ENCODE measurements around the gene CANX.

Gene CANX

DNA sequence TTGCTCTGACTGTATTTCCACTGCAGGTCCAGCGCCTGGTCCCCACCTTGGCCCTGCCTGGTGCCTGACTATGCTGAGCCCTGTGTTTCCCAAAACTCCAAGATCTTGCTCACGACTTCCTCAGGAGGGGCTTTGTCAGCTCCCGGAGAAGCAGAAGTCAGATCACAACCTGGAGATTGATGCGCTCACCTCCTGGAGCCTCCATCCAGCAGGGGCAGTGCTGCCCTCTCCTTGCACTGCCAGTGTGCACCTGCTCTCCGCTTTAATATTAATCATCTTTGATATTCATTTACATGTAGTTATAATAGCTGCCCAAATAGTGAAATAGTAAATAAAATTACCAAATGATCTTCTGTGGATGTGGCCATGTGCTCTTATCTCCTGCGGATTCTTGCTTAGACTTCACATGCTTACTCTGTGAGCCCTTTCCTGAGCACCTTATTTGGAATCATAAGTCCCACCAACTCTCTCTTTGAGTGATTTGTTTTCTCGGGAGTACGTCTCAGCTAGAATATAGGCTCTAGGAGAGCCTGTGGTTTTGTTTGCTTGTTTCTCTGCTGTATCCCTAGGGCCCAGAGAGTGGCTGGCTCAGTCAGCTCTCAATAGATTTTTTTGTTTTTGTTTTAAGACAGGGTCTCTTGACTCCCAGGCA is 51.2 kb downstream of the CANX start:
- peaks cover 0 to 7% (median 4%) of the 10 kb centered on the region in 5 donors for H3K4me1 ChIP-seq (ENCODE audit: control insufficient read depth in 5 of 5, insufficient read depth in 5 of 5, low read length in 5 of 5)
- no peak overlapping the region for H3K9ac ChIP-seq (ENCODE audit: low read length in 5 of 5)
- H3K4me3 ChIP-seq (ENCODE audit: low read depth in 1 of 5, low read length in 5 of 5) = no peak overlapping the region
- peaks cover 3 to 8% (median 6%) of the 10 kb centered on the region in 5 donors for H3K36me3 ChIP-seq (ENCODE audit: control insufficient read depth in 5 of 5, insufficient read depth in 5 of 5, low read length in 5 of 5)
- H3K27ac ChIP-seq (ENCODE audit: low read depth, low read length) = no peak overlapping the region
- no peaks in the 10 kb centered on the region for H3K9me3 ChIP-seq (ENCODE audit: control insufficient read depth in 5 of 5, low read length in 5 of 5)
- H3K27me3 ChIP-seq (ENCODE audit: control insufficient read depth in 5 of 5, insufficient read depth in 4 of 5, low read length in 5 of 5) = no peaks in the 10 kb centered on the region

DNA sequence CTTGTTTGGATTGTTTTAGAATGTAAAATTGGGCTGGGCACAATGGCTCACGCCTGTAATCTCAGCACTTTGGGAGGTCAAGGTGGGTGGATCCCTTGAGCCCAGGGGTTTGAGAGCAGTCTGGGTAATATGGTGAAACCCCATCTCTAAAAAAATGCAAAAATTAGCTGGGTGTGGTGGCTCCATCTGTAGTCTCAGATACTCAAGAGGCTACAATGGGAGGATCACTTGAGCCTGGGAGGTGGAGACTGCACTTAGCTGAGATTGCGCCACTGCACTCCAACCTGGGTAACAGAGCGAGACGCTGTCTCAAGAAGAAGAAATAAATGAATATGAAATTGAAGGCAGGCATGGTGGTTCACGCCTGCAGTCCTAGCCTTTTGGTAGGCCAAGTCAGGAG is 55.2 kb downstream of the CANX start:
- no peak overlapping the region for H3K27ac ChIP-seq (ENCODE audit: low read depth, low read length)
- no peaks in the 10 kb centered on the region for H3K9me3 ChIP-seq (ENCODE audit: control insufficient read depth in 5 of 5, low read length in 5 of 5)
- peaks cover 3 to 22% (median 15%) of the 10 kb centered on the region in 5 donors for H3K4me1 ChIP-seq (ENCODE audit: control insufficient read depth in 5 of 5, insufficient read depth in 5 of 5, low read length in 5 of 5)
- no peak overlapping the region for H3K9ac ChIP-seq (ENCODE audit: low read length in 5 of 5)
- H3K36me3 ChIP-seq (ENCODE audit: control insufficient read depth in 5 of 5, insufficient read depth in 5 of 5, low read length in 5 of 5) = peaks cover 0 to 8% (median 6%) of the 10 kb centered on the region in 5 donors
- no peaks in the 10 kb centered on the region for H3K27me3 ChIP-seq (ENCODE audit: control insufficient read depth in 5 of 5, insufficient read depth in 4 of 5, low read length in 5 of 5)
- H3K4me3 ChIP-seq (ENCODE audit: low read depth in 1 of 5, low read length in 5 of 5) = no peak overlapping the region

DNA sequence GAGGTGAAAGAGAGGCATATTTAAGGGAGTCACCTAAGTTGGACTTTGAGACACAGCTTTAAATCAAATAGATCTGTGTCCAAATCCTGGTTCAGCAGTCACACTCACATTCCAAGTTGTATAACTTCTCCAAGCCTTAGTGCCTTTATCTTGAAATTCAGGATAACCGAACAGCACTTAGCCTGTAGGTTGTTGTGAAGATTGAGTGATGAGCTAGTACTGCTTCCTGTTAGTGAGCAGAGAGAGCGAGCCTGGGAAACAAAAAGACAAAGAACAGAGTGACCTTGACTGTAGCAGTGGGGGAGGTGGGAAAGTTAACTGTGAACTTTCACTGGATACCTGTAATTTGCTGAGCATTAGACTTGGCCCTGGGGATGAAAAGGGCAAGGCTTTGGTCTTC is 56.3 kb downstream of the CANX start:
- Histone ChIP-seq H3K36me3 (ENCODE audit: control insufficient read depth in 5 of 5, insufficient read depth in 5 of 5, low read length in 5 of 5) (peaks cover 0 to 4% (median 1%) of the 10 kb centered on the region in 5 donors), H3K4me3 (ENCODE audit: low read depth in 1 of 5, low read length in 5 of 5) (no peak overlapping the region), H3K27me3 (ENCODE audit: control insufficient read depth in 5 of 5, insufficient read depth in 4 of 5, low read length in 5 of 5) (no peaks in the 10 kb centered on the region), H3K4me1 (ENCODE audit: control insufficient read depth in 5 of 5, insufficient read depth in 5 of 5, low read length in 5 of 5) (peaks cover 3 to 24% (median 15%) of the 10 kb centered on the region in 5 donors), H3K9ac (ENCODE audit: low read length in 5 of 5) (peak overlapping the region in 1 of 5 donors; percentile 5), H3K9me3 (ENCODE audit: control insufficient read depth in 5 of 5, low read length in 5 of 5) (no peaks in the 10 kb centered on the region), H3K27ac (ENCODE audit: low read depth, low read length) (no peak overlapping the region)

DNA sequence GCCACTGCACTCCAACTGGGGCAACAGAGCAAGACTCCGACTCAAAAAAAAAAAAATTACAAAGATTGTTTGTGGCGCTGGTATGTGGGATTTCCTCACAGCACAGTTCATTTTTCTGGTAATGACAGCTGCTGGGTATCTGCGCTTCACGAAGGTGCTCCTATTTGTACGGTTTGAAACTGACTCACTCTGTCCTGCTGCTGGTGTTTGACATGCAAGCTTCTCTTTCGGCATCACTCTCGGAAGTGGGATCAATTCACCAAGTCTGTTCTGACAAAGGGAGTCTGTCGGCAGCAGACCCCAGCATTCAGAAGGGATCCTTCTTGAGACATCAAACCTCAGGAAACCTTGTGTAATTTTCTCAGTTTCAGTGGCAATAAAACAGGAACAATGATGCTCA is 60.2 kb downstream of the CANX start:
- Histone ChIP-seq H3K27me3 (ENCODE audit: control insufficient read depth in 5 of 5, insufficient read depth in 4 of 5, low read length in 5 of 5) (no peaks in the 10 kb centered on the region), H3K27ac (ENCODE audit: low read depth, low read length) (peak overlapping the region; percentile 13), H3K9ac (ENCODE audit: low read length in 5 of 5) (no peak overlapping the region), H3K4me3 (ENCODE audit: low read depth in 1 of 5, low read length in 5 of 5) (no peak overlapping the region), H3K9me3 (ENCODE audit: control insufficient read depth in 5 of 5, low read length in 5 of 5) (no peaks in the 10 kb centered on the region), H3K4me1 (ENCODE audit: control insufficient read depth in 5 of 5, insufficient read depth in 5 of 5, low read length in 5 of 5) (peaks cover 12 to 51% (median 42%) of the 10 kb centered on the region in 5 donors), H3K36me3 (ENCODE audit: control insufficient read depth in 5 of 5, insufficient read depth in 5 of 5, low read length in 5 of 5) (no peaks in the 10 kb centered on the region)

DNA sequence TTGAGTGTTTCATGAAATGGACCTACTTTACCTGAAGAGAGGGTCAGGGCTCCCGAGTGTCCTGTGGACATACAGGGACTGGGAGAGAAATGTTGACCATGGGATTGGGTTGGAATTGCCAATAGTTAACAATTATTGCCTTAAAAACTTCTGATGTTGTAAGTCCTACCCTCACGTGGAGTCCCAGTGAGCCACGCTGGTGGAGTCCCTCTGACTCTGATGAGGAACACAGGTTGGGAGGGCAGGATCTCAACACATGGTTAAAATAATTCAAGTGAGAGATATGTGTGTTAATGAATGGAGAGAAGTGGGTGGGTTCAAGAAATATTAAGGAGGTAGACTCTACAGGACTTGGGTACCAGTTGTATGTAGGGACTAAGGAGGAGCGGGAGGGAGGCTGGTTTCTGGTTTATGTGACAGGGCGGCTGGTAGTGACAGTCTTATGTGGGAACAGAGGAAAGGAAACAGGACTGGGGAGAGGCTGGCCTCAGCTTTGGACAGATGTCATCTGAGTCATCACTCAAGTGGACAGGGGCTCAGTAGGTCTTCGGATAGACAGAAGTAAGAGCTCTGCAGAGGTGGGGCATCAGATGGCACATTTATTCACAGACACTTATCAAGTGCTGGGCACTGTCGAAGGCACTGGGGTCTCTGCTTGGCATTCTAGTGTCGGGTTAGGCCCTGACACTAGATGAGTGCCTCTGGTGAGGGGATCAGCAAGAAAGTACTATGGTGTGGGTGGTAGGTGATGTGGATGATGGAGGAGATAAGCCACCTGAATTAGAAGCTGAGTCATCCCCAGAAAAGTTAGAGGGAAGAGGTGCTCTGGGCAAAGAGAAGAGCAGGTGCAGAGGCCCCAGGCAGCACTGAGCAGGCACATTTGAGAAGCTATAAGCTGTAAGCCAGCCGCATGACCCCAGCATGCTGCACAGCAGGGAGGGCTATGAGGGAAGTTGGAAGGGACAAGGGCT is 61.1 kb downstream of the CANX start:
- H3K9me3 ChIP-seq (ENCODE audit: control insufficient read depth in 5 of 5, low read length in 5 of 5) = no peaks in the 10 kb centered on the region
- no peak overlapping the region for H3K9ac ChIP-seq (ENCODE audit: low read length in 5 of 5)
- peaks cover 12 to 51% (median 43%) of the 10 kb centered on the region in 5 donors for H3K4me1 ChIP-seq (ENCODE audit: control insufficient read depth in 5 of 5, insufficient read depth in 5 of 5, low read length in 5 of 5)
- H3K4me3 ChIP-seq (ENCODE audit: low read depth in 1 of 5, low read length in 5 of 5) = no peak overlapping the region
- no peaks in the 10 kb centered on the region for H3K36me3 ChIP-seq (ENCODE audit: control insufficient read depth in 5 of 5, insufficient read depth in 5 of 5, low read length in 5 of 5)
- H3K27ac ChIP-seq (ENCODE audit: low read depth, low read length) = no peak overlapping the region
- H3K27me3 ChIP-seq (ENCODE audit: control insufficient read depth in 5 of 5, insufficient read depth in 4 of 5, low read length in 5 of 5) = no peaks in the 10 kb centered on the region

DNA sequence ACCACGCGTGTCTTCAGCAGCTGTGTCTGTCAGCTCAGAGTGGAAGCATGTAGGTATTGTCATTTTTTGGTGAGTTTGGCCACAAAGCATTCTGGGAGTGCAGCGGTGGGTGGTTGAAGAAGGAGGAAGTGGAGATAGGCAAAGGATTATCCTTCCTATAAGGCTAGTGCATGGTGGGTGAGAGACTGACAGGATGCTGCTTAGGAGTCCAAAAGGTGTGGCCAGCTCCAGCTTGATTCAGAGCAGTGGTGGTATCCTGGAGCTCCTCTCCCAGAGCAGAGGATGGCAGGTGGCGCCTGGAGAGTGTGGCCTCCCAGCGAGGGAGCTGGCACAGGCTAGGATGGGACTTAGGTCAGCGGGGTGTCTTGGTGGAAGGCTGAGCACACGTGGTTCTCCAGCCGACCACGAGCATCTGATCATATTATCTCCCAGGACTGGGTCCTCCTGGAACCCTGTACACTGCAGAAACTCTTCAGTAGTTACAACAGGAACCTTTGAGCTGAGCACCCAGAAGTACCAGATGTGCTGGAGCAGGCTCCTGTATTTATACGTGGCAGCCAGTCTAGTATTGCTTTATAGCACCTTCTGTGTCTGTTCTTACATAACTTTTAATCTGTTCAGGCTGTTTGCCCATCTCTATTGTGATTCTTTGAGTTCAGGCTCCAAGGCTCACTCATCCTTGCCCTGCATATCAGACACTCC is 63.5 kb downstream of the CANX start:
- Histone ChIP-seq H3K4me3 (ENCODE audit: low read depth in 1 of 5, low read length in 5 of 5) (no peak overlapping the region), H3K27me3 (ENCODE audit: control insufficient read depth in 5 of 5, insufficient read depth in 4 of 5, low read length in 5 of 5) (no peaks in the 10 kb centered on the region), H3K9ac (ENCODE audit: low read length in 5 of 5) (peak overlapping the region in 1 of 5 donors; percentile 32), H3K9me3 (ENCODE audit: control insufficient read depth in 5 of 5, low read length in 5 of 5) (no peaks in the 10 kb centered on the region), H3K4me1 (ENCODE audit: control insufficient read depth in 5 of 5, insufficient read depth in 5 of 5, low read length in 5 of 5) (peaks cover 19 to 70% (median 63%) of the 10 kb centered on the region in 5 donors), H3K27ac (ENCODE audit: low read depth, low read length) (peak overlapping the region; percentile 67), H3K36me3 (ENCODE audit: control insufficient read depth in 5 of 5, insufficient read depth in 5 of 5, low read length in 5 of 5) (peaks cover 0 to 17% (median 15%) of the 10 kb centered on the region in 5 donors)

DNA sequence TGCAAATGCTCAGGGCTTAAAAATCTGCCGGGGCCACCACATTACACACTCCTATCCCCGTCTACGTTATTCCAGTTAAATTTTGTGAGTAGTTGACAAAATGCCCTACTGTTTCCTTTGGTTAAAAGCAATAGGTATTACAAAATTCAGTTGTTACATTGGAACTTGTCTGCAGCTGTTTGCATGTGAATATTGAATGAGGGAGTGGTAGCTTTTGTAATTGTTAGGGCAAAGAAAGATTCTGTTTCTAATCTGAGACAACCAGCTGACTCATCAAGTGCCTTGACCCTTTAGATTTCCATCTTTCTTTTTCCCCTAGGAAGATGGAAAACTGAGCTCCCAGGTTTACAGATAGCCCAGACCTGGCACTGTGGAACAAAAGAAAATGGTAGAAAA is 64.0 kb downstream of the CANX start:
- H3K36me3 ChIP-seq (ENCODE audit: control insufficient read depth in 5 of 5, insufficient read depth in 5 of 5, low read length in 5 of 5) = peaks cover 0 to 19% (median 17%) of the 10 kb centered on the region in 5 donors
- H3K27me3 ChIP-seq (ENCODE audit: control insufficient read depth in 5 of 5, insufficient read depth in 4 of 5, low read length in 5 of 5) = no peaks in the 10 kb centered on the region
- H3K9me3 ChIP-seq (ENCODE audit: control insufficient read depth in 5 of 5, low read length in 5 of 5) = no peaks in the 10 kb centered on the region
- no peak overlapping the region for H3K4me3 ChIP-seq (ENCODE audit: low read depth in 1 of 5, low read length in 5 of 5)
- H3K4me1 ChIP-seq (ENCODE audit: control insufficient read depth in 5 of 5, insufficient read depth in 5 of 5, low read length in 5 of 5) = peaks cover 16 to 65% (median 59%) of the 10 kb centered on the region in 5 donors
- H3K9ac ChIP-seq (ENCODE audit: low read length in 5 of 5) = peak overlapping the region in 1 of 5 donors; percentile 32
- peak overlapping the region; percentile 67 for H3K27ac ChIP-seq (ENCODE audit: low read depth, low read length)

DNA sequence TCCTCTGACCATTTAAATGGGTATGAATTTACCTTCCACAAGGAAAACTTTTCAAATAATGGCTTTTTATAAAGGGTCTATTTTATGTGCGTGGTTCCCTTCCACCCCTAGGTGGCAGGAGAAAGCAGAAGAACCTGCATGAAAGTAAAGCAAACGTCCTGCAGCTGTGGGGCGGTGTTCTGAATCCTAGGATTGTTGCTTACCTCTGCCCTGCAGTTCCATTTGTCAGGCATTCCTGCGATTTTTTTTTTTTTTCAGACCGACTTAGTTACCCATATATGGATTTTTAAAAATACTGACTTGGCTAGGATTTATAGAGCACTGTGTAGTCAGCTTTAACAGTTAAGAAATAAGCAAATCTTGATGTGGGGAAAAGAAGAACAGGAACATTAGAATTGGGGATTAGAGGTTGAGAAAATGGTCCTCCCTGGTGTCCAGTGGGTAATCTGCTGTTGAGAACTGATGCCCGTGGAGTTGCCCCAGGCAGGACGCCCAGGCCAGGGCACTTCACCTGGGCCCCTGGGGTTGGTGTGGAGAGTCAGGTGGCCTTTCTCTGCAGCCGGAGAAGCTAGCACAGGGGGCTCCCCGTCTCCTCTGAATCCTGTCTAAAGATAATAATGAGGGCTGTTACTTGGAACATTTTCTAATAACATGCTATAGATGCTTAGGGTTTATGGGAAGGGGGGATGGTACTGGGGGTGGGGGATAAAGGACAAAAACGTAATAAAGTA is 64.6 kb downstream of the CANX start:
- Histone ChIP-seq H3K9me3 (ENCODE audit: control insufficient read depth in 5 of 5, low read length in 5 of 5) (no peaks in the 10 kb centered on the region), H3K4me3 (ENCODE audit: low read depth in 1 of 5, low read length in 5 of 5) (no peak overlapping the region), H3K4me1 (ENCODE audit: control insufficient read depth in 5 of 5, insufficient read depth in 5 of 5, low read length in 5 of 5) (peaks cover 16 to 63% (median 55%) of the 10 kb centered on the region in 5 donors), H3K9ac (ENCODE audit: low read length in 5 of 5) (peak overlapping the region in 4 of 5 donors; percentile 8 to 48 (median 26)), H3K27ac (ENCODE audit: low read depth, low read length) (peak overlapping the region; percentile 67), H3K36me3 (ENCODE audit: control insufficient read depth in 5 of 5, insufficient read depth in 5 of 5, low read length in 5 of 5) (peaks cover 0 to 19% (median 18%) of the 10 kb centered on the region in 5 donors), H3K27me3 (ENCODE audit: control insufficient read depth in 5 of 5, insufficient read depth in 4 of 5, low read length in 5 of 5) (no peaks in the 10 kb centered on the region)

DNA sequence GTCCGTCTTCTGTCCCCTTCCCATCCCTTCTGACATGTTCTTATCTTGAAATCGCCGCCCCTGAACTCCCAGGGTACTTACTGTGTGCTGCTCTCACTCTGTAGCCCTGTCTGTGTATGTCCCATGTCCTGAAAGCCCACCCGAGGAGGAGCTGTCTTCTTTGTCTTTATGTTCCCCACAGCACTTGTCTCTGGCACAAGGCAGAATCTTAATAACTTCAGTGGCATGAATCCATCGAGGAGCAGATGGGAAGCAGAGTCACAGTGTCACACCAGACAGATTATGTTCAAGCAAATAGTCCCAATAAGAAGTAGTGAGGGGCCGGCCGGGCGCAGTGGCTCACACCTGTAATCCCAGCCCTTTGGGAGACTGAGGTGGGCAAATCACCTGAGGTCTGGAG is 65.3 kb downstream of the CANX start:
- peak overlapping the region in 1 of 5 donors; percentile 8 for H3K9ac ChIP-seq (ENCODE audit: low read length in 5 of 5)
- no peak overlapping the region for H3K4me3 ChIP-seq (ENCODE audit: low read depth in 1 of 5, low read length in 5 of 5)
- H3K36me3 ChIP-seq (ENCODE audit: control insufficient read depth in 5 of 5, insufficient read depth in 5 of 5, low read length in 5 of 5) = peaks cover 0 to 26% (median 24%) of the 10 kb centered on the region in 5 donors
- no peaks in the 10 kb centered on the region for H3K9me3 ChIP-seq (ENCODE audit: control insufficient read depth in 5 of 5, low read length in 5 of 5)
- no peaks in the 10 kb centered on the region for H3K27me3 ChIP-seq (ENCODE audit: control insufficient read depth in 5 of 5, insufficient read depth in 4 of 5, low read length in 5 of 5)
- H3K27ac ChIP-seq (ENCODE audit: low read depth, low read length) = peak overlapping the region; percentile 67
- H3K4me1 ChIP-seq (ENCODE audit: control insufficient read depth in 5 of 5, insufficient read depth in 5 of 5, low read length in 5 of 5) = peaks cover 16 to 58% (median 54%) of the 10 kb centered on the region in 5 donors
